Tibial artery (tissue), 4 donors: ENCODE results near the gene ANG.

Experiments used
- DNase-seq, 2 donors: peaks; one replicate each; pipeline ENCODE4 v3.0.0-alpha.2; 2019
- H3K27ac ChIP-seq, 2 donors: fragments of 200-600 bp; sonication (generic) in 1 of 2; 1 replicate in 1 of 2; 2 replicates in 1 of 2; pipeline ENCODE4 v1.5.1; 2018 to 2019; ENCODE audit warnings: mild to moderate bottlenecking in 1 of 2
- H3K27me3 ChIP-seq, 2 donors: fragments of 200-600 bp; sonication (generic) in 1 of 2; one replicate each; pipeline versions ENCODE4 v1.5.1 to v1.6.0; 2016 to 2019
- H3K36me3 ChIP-seq, 3 donors: fragments of 200-600 bp; sonication (generic) in 2 of 3; one replicate each; pipeline ENCODE4 v1.5.1; 2016 to 2019; ENCODE audit warnings: mild to moderate bottlenecking in 2 of 3
- H3K4me1 ChIP-seq, 4 donors: fragments of 200-600 bp; sonication (generic) in 2 of 4; 1 replicate in 3 of 4; 2 replicates in 1 of 4; pipeline ENCODE4 v1.5.1; 2016 to 2019
- H3K4me3 ChIP-seq, 2 donors: fragments of 200-600 bp; sonication (generic) in 1 of 2; 1 replicate in 1 of 2; 2 replicates in 1 of 2; pipeline ENCODE4 v1.5.1; 2018 to 2019; ENCODE audit warnings: mild to moderate bottlenecking in 2 of 2
- H3K9me3 ChIP-seq, 3 donors: fragments of 200-600 bp; sonication (generic) in 1 of 3; one replicate each; pipeline ENCODE4 v1.5.1; 2016 to 2019
- intact Hi-C: fragments of 100-400 bp; cut with DNase I; formaldehyde crosslinking; loops from one replicate; pipeline ENCODE4 v1.15.0; 2023; ENCODE audit warnings: low total_unique reads
- TF ChIP-seq, protein P1 (sequence below), 2 experiments: fragments of 200-600 bp in 1 of 2; fragments of 450-650 bp in 1 of 2; IDR thresholded peaks; one replicate each; pipeline ENCODE4 v1.5.1; 2017 to 2019; ENCODE audit warnings: antibody characterized with exemption in 2 of 2, mild to moderate bottlenecking in 1 of 2, moderate library complexity in 1 of 2

The ANG gene

DNA sequence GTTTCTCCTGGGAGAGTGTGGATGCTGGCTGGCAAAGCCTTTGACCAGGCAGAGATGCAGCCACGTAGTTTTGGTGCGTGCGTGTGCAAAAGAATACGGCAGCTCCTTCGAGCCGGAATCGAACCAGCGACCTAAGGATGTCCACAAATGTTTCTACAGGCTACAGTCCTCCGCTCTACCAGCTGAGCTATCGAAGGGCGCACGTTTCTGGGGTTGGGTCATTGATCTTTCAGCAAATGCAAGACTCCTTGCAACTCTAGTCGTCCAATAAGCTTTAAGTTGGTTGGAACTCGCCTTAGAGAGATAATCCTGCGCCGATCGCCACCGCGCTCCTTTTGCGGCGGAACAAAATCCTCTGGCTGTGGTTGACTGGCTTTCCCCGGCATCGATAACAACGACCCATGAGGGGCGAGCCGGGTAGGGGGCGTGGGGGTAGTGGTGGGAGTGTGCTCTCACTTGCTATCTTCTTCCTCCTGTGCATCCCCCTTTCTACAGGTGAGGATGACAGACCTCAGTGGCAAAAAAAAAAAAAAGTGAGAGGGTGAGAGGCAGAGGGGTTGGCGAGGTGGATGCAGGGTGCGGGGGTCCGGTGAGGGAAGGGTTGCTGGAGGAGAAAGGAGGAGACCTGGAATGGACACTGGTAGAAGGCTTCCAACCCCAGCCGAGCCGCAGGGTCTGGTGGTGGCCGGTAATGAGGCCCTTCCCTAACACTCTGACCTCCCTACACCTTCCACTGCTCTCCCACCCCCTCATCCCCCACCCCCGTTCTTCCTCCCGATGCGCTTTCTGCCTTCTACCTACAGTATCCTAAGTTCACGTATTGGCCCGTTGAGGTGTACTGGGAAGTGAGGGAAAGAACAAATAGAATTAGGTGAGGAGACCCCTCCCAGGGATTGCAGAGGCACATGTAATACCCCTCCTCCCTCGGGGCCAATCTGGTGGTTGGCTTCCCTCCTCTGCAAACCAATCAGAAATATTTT is 35.3 kb upstream of the ANG start:
- DNase-seq, result no peak
- Histone ChIP-seq H3K4me1 (peaks cover 0 to 7% (median 0%) of the 10 kb centered on the region in 4 donors), H3K27me3 (peaks cover 0 to 83% of the 10 kb centered on the region in 2 donors), H3K36me3 (no peaks in the 10 kb centered on the region), H3K27ac (no peak overlapping the region), H3K9me3 (no peaks in the 10 kb centered on the region), H3K4me3 (no peak overlapping the region)
- intact Hi-C loops, result no loop called here
- TF ChIP-seq, protein P1, sequence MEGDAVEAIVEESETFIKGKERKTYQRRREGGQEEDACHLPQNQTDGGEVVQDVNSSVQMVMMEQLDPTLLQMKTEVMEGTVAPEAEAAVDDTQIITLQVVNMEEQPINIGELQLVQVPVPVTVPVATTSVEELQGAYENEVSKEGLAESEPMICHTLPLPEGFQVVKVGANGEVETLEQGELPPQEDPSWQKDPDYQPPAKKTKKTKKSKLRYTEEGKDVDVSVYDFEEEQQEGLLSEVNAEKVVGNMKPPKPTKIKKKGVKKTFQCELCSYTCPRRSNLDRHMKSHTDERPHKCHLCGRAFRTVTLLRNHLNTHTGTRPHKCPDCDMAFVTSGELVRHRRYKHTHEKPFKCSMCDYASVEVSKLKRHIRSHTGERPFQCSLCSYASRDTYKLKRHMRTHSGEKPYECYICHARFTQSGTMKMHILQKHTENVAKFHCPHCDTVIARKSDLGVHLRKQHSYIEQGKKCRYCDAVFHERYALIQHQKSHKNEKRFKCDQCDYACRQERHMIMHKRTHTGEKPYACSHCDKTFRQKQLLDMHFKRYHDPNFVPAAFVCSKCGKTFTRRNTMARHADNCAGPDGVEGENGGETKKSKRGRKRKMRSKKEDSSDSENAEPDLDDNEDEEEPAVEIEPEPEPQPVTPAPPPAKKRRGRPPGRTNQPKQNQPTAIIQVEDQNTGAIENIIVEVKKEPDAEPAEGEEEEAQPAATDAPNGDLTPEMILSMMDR (IDR thresholded peaks at IDR 0.05), result no peak

DNA sequence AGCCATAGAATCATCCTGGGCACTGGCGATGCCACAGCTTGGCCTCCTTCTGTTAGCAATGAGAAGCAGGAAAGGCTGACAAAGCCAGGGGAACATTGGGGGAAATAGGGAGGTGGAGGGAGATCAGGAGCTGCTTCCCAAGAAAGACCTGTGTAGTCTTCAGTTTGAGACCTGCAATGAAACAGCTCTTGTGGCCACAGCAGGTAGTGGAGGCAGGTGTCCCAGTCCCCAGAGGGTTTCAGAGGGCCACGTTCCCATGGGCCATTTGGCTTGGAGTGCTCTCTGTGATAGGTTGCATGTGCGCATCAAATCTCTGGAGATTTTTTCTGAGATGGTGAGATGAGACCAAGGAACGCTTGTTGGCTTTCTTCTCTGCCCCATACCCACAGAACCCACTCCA is 32.7 kb upstream of the ANG start:
- Histone ChIP-seq H3K4me1 (peaks cover 0 to 7% (median 0%) of the 10 kb centered on the region in 4 donors), H3K27ac (no peak overlapping the region), H3K9me3 (no peaks in the 10 kb centered on the region), H3K36me3 (no peaks in the 10 kb centered on the region), H3K27me3 (peaks cover 0 to 89% of the 10 kb centered on the region in 2 donors), H3K4me3 (no peak overlapping the region)
- intact Hi-C loops, result no loop called here
- TF ChIP-seq, protein P1 (IDR thresholded peaks at IDR 0.05), result no peak
- DNase-seq, result no peak

- H3K27me3 ChIP-seq, result peaks cover 0 to 90% of the 10 kb centered on the region in 2 donors
- H3K4me3 ChIP-seq, result no peak overlapping the region
- peaks cover 0 to 7% (median 0%) of the 10 kb centered on the region in 4 donors for H3K4me1 ChIP-seq
- TF ChIP-seq, protein P1 (IDR thresholded peaks at IDR 0.05), result no peak
- H3K36me3 ChIP-seq, result no peaks in the 10 kb centered on the region
- no peaks in the 10 kb centered on the region for H3K9me3 ChIP-seq
- DNase-seq, result no peak
- intact Hi-C loops, result no loop called here
- no peak overlapping the region for H3K27ac ChIP-seq
Measured at GRCh38 chr14:20656274-20656673, 32.3 kb upstream of the ANG start.

DNA sequence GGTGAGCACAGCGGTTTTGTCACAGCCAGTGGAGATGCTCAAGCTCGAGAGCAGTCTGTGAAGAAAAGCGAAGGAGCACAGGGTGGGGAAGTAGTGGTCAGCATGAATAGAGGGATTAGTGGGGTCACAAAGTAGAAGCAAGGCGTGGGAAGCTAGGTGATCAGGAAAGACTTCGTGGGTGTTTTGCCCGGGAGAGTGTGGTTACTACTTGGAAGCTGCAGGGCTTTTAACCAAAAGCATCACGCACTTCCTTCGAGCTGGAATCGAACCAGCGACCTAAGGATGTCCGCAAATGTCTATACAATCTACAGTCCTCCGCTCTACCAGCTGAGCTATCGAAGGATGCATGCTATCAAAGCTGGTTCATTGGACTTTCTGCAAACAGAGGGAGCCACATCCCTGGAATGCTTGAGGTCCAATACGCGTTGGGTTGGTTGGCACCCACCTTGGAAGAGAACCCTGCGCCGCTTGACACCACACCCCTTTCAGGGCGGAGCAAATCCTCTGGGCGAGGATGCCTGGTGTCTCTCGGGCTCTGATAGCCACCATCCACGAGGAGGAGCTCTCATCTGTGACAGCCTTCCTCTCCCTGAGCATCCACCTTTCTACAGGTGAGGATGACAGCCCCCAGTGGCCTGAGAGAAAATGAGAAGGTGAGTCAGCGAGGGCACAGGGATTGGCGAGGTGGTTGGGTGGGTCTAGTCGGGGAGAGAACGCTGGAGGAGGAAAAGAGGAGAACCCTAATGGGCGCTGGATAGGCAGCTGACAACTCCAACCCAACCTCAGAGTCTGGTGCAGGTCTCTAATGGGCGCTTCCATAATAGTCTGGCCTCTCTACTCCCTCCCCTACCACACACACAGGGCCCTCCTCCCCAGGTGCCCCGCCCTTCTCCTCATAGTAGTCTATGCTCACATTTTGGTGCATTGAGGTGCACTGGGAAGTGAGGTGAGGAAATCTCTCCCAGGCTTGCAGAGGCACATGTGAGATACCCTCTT is 31.1 kb upstream of the ANG start:
- Histone ChIP-seq H3K27ac (no peak overlapping the region), H3K27me3 (peaks cover 0 to 84% of the 10 kb centered on the region in 2 donors), H3K9me3 (no peaks in the 10 kb centered on the region), H3K4me3 (no peak overlapping the region), H3K36me3 (no peaks in the 10 kb centered on the region), H3K4me1 (peaks cover 0 to 7% (median 0%) of the 10 kb centered on the region in 4 donors)
- no peak for DNase-seq
- intact Hi-C loops, result no loop called here
- TF ChIP-seq, protein P1 (IDR thresholded peaks at IDR 0.05), result no peak

DNA sequence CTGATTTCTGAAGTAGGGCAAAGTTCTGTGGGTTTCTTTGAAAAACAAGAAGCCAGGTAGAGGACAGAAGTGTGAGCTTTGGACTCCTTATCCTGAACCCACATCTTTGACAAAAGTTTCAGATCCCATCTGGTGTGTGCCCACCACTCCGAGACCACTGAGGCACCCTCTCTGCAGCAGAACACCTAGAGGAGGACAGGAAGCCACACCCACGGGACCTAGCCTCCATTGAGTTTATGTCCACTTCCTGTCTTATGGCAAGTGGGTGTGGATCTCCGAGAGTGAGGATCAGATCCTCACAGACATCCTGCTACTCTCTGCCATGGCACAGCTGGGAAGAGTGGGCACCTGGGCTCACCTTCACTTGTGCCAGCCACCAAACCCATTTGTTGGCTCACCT is 30.3 kb upstream of the ANG start:
- intact Hi-C loops, result no loop called here
- peaks cover 0 to 5% (median 4%) of the 10 kb centered on the region in 4 donors for H3K4me1 ChIP-seq
- TF ChIP-seq, protein P1 (IDR thresholded peaks at IDR 0.05), result no peak
- H3K9me3 ChIP-seq, result no peaks in the 10 kb centered on the region
- no peak overlapping the region for H3K4me3 ChIP-seq
- H3K36me3 ChIP-seq, result no peaks in the 10 kb centered on the region
- no peak overlapping the region for H3K27ac ChIP-seq
- H3K27me3 ChIP-seq, result peaks cover 0 to 78% of the 10 kb centered on the region in 2 donors
- DNase-seq, result no peak
